RPMI7951 (cell line): ENCODE data around the gene TPT1. TPM values are rescaled to one million over a fixed set of nuclear protein-coding genes. Genes with fewer than 3 reads are reported as not detected.
"Not testable (repeated sequence)": the region's sequence is repeated elsewhere in the genome, so short reads cannot be mapped to it uniquely, and the experiment has no call there.

Experiments used
- DNase-seq: peaks from one replicate; pipeline ENCODE4 v3.0.0-alpha.2; 2012; ENCODE audit warnings: low read depth
- total RNA-seq: library from RNA; depleted of rRNA; stranded (reverse); fragments of >200 nt; shearing (Covaris generic); gene quantifications from 2 replicates; pipeline ENCODE4 v1.2.3, GENCODE V29; 2014; rRNA removed

TPT1 gene
- total RNA-seq, 1 experiment from 2014 or later: 1,842 TPM

DNA sequence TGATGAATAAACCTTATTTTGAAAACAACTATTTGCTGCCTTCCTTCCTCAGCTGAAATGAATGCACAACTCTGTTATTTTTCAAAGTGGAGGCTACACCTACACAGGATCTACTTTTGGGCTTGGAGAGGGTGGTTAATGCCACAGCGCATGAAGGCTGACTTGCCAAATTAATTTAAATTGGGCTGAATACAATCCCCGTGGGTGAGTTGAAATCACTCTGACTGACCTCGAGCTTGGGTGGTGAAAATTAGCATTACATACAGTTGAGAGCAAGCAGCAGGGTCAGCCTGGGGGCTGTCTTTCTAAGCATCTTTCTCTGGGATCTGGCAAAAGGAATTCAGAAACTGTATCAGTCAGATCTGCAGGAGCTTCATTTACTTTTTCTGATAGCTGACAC, 38.5 kb downstream of the TPT1 start:
- DNase-seq: no peak

DNA sequence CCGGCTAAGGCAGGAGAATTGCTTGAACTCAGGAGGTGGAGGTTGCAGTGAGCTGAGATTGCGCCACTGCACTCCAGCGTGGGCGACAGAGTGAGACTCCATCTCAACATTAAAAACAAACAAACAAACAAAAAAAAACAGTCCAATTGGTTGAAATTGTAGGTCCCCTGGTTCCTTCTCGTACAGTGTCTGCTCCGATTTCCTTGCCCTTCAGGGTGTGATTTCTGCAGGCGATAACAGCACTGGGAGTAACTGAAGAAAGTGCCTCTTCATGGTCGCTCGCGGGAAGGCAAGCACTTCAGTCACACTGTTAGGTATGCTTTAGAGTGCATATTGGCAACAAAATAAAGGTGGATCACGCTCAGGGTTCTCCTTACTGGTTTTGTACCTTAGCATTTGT, 39.7 kb downstream of the TPT1 start:
- DNase-seq: no peak

DNA sequence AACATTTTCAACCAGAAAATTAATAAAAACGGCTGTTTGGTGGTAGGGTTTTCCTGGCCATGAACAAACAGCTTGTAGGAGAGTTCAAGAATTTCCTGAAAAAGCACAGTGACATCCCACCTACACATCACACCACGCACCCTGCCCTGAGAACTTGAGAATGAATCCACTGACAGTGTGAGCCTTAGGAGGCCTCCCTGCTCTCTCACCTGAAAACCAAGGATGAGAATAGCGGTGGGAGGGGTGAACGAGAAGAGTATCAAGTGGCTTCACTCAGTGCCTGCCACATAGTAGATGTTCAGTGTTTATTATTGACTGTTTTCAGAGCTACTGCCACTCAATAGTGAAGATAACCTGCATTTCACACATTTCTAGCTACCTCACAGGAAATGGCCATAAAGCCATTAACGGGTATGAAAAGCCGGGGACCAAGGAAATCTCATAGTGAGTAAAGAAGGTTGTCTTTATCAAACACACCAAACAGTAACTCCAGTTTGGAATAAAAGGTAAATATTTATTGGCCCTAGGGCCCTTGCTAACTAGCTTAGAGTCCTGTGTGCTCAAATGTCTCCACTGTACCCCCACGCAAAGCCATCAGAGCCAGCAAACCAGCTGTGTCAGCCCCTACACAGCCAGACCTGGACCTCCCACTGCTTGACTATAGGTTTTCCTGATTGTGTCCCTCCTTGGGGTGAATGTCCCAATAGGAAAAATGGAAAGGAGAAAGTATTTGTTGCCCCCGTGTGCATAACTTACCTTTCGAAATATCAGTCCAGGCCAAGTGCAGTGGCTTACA, 40.6 kb downstream of the TPT1 start:
- DNase-seq: no peak

DNA sequence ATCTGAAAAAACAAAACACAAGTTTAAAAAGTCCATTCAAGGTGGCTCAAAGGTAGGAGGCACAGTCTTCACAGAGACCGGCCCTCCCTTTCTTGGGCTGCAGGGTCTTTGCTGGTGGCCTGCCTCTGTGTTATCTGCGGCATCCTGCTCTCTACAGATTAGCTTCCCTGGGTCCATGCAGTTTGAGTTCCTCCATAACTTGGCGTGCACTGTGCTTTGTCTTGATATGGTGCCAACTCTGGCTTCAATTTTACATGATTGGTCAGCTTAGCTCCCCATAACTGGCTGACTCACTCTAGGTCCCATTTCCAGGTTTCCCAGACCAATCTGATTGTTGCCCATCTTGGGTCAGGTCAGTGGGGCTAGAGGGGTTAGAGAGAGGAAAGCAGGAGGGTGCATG, 41.8 kb downstream of the TPT1 start:
- DNase-seq: peak; percentile 45

DNA sequence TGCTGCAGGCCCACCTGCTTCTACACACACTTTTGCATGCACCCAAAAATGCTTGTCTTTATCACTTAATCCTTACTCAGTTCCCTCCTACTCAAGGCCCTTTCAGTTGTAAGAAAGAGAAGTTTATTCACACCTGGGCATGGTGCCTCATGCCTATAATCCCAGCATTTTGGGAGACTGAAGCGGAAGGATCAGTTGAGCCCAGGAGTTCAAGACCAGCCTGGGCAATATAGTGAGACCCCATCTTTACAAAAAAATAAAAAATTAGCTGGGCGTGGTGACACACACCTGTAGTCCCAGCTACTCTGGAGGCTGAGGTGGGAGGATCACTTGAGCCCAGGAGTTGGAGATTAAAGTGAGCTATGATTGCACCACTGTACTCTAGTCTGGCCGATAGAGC, 42.4 kb downstream of the TPT1 start:
- DNase-seq: not testable (repeated sequence)

DNA sequence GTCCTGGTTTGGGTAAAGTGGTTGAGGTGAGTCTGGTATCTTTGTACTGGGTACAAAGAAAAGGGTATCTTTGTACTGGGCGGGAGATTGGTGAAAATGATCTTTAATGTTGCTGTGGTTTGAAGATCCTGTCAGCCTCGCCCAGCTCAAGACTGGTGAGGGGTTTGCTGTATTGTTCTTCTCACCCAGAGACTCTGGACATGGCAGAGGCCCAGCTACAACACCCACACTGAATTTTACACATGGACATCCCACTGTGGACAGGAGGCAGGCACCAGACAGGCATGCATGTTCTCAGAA, 42.8 kb downstream of the TPT1 start:
- no peak for DNase-seq

DNA sequence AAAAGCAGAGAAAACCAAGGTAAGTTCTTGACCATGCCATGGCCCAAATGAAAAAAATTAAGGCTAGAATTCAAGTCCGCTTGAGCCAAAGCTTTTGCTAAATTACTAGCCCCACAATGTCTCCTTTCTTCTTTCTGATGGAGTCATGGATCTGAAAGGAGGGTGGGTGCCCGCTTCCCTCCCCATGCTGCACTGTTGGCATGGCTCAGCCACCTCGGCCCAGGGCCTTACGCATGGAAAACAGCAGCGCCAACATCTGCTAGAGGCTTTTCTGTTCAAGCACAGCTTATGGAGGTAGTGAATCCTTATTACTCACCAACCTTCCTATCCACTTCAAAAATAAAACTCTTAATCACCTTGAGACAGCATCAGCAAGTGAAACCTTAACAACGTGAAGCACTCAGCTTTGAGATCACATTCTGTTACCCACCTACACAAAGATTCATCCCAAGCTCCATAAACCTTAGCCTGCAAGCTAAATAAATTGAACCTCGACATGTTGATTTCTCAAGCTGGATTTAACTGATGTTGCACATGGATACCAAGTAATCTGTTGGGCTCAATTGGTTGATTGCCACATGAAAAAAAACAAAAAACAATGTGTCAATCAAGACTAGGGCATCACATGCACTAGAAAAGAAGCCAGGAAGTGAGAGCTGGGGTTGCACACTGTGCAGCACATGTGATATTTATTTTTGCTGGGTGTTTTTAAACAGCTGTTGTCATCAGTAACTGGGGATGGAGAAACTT, 43.4 kb downstream of the TPT1 start:
- DNase-seq: no peak

DNA sequence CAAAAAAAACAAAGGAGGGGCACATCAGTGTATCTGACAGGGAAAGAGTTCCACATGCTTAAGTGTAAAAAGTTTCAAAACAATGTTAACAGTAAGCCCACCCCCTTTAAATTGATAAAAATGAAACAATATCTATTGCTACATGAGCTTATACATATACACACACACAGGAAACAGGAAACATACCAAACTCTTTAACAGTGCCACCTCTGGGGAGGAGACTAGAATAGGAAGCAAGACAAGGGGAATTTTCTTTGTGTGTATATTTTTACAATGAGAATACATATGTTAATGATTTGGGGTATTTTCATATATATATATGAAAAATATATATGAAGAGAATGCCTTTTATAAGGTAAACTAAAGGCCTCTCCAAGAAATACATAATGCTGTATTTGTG, 44.7 kb downstream of the TPT1 start:
- no peak for DNase-seq

DNA sequence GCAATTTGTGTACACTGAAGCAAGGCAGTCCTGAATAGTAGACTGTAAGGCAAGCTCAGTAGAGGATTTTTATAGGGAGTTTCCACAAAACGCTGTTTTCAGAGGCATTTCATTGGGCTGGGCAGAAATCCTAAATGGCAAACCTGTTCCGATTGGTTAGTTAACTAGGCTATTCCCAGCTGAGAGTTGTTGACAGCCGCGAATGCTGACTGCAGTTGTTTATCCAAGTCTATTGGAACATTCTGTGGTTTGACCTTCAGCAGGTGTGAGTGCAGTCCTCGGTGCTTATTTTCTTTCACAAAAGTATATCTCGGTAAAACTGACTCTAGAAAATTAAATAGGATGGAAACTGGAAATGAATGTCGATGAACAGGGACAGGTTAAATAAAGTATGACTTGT, 45.4 kb downstream of the TPT1 start:
- DNase-seq: no peak

DNA sequence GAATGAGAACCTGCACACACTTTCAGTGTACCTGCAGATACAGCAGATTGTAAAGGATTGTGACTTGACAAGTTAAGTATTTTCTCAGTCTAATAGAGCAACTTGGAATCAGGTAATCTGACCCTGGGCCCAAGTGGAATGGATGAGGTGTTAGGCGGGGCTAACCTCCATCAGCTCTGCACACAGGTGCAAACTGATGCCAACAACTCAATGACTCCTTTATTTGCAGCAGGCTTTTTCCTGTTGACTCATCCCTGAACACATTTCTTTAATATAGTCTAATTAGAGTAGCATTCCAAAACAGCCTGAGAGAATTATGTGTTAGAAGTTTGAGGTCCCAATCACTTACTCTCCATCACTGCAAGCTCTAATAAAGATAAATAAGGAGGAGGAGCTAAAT, 48.8 kb downstream of the TPT1 start:
- DNase-seq: no peak

DNA sequence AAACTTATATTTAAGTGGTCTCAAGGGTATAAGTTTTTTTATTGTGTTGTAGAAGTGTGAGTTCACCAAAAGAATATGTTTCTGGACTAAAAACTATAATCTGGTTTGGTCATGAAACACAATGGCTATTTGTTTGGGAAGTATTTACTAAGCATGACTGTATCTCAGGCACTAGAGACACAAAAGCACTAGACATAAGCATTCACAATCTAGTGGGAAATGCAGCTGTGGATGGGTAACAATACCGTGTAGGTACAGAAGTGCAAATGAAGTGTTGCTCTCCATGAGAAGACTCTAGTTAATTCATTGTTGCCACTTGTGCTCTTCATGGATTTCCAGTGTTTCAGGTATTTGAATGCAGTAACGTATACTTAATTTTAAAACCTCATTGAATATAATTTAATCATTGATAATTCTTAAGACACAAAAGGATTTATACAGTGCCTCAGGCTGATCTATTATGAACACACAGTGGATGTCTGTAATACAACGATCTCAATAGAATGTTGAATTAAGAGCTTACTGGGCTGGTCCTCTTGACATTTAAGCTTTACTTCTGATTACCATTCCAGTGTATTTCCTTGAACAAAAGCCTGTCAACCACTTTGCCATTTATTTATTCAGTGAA, 50.9 kb downstream of the TPT1 start:
- DNase-seq: no peak

Other genes with a start within 250 kb of the TPT1 start
- gene GTF2F2, start 220.7 kb downstream of the TPT1 start, total RNA-seq: 29.9 and 31.7 TPM in 2 replicates
- 0.10 and 0.36 TPM in 2 replicates for gene KCTD4, start 140.1 kb downstream of the TPT1 start, total RNA-seq
- gene SLC25A30, start 77.2 kb upstream of the TPT1 start, total RNA-seq: 5.6 and 6.5 TPM in 2 replicates
- 15.3 and 16.6 TPM in 2 replicates for gene COG3, start 123.8 kb upstream of the TPT1 start, total RNA-seq